Testis (tissue), 3 donors: ENCODE results near the gene SASH1. TPM values are rescaled to one million over a fixed set of nuclear protein-coding genes. Genes with fewer than 3 reads are reported as not detected.
A peak's percentile ranks its signal among the peaks of the same experiment; 100 is the strongest.

Experiments used
- DNase-seq: peaks from one replicate; pipeline ENCODE4 v3.0.0-alpha.2; 2019
- H3K27ac ChIP-seq, 2 donors: fragments of 200-600 bp; sonication (generic); one replicate each; pipeline ENCODE4 v1.5.1; 2019
- H3K27me3 ChIP-seq: fragments of 200-600 bp; sonication (generic); one replicate; pipeline ENCODE4 v1.5.1; 2019
- H3K36me3 ChIP-seq: fragments of 200-600 bp; sonication (generic); one replicate; pipeline ENCODE4 v1.5.1; 2017; ENCODE audit warnings: low read depth; ENCODE audit errors: missing control alignments
- H3K4me1 ChIP-seq: fragments of 200-600 bp; sonication (generic); one replicate; pipeline ENCODE4 v1.5.1; 2019
- H3K4me3 ChIP-seq, 2 donors: fragments of 200-600 bp; sonication (generic); one replicate each; pipeline ENCODE4 v1.5.1; 2017 to 2019
- H3K9me3 ChIP-seq: fragments of 200-600 bp; sonication (generic); one replicate; pipeline ENCODE4 v1.5.1; 2017
- CTCF ChIP-seq, 3 experiments: fragments of 450-650 bp in 2 of 3; fragments of 200-600 bp in 1 of 3; sonication (generic) in 1 of 3; IDR thresholded peaks; one replicate each; pipeline ENCODE4 v1.5.1; 2016 to 2019; ENCODE audit warnings: antibody characterized with exemption in 3 of 3, mild to moderate bottlenecking in 2 of 3, moderate library complexity in 1 of 3
- POLR2A ChIP-seq: fragments of 450-650 bp; IDR thresholded peaks from one replicate; pipeline ENCODE4 v1.6.1; 2017; ENCODE audit warnings: antibody characterized with exemption, mild to moderate bottlenecking, moderate library complexity
- WGBS, 2 donors: methylation state at CpG; one replicate each; pipeline ENCODE4 v1.1.5; 2018; 5-methylcytosine and 5-hydroxymethylcytosine counted together
- intact Hi-C: fragments of 100-400 bp; cut with DNase I; formaldehyde crosslinking; loops from one replicate; pipeline ENCODE4 v1.15.1; 2023; ENCODE audit warnings: low total_unique reads
- polyA plus RNA-seq: library from polyadenylated mRNA; stranded (reverse); fragments of 350-450 nt; fragmentation: Illumina TruSeq; extraction: RNeasy Lipid Tissue Mini Kit (QIAGEN cat#74804); gene quantifications from one replicate; pipeline ENCODE4 v1.2.3, GENCODE V29; 2014; ENCODE audit warnings: low read depth, low replicate concordance; ENCODE audit not compliant: insufficient read depth
- total RNA-seq, 2 donors: library from RNA; depleted of rRNA; stranded (reverse); fragments of >200 nt; gene quantifications; one replicate each; pipeline ENCODE4 v1.2.3, GENCODE V29; 2016

The SASH1 gene
- total and polyA plus RNA-seq, 3 donors from 2014 or later: 12.1 to 42.1 (median 40.3) TPM

GRCh38 chr6:148401571-148401970, 58.9 kb downstream of the SASH1 start:
- TF ChIP-seq CTCF (IDR thresholded peaks at IDR 0.05): no peak
- TF ChIP-seq POLR2A: no peak
- Histone ChIP-seq H3K27me3 (no peaks in the 10 kb centered on the region), H3K9me3 (no peaks in the 10 kb centered on the region), H3K4me1 (peaks cover 20% of the 10 kb centered on the region), H3K27ac (no peak overlapping the region), H3K36me3 (no peaks in the 10 kb centered on the region), H3K4me3 (no peak overlapping the region)
- intact Hi-C loops: no loop called here
- DNase-seq: no peak
- WGBS, 2 donors: 53 to 87% methylated on average over 3 of the region's 3 CpGs

- no peaks in the 10 kb centered on the region for H3K9me3 ChIP-seq
- peaks cover 27% of the 10 kb centered on the region for H3K4me1 ChIP-seq
- H3K36me3 ChIP-seq: no peaks in the 10 kb centered on the region
- 64 to 69% methylated on average over 10 of the region's 10 CpGs for WGBS, 2 donors
- H3K4me3 ChIP-seq: no peak overlapping the region
- no peak for DNase-seq
- no peaks in the 10 kb centered on the region for H3K27me3 ChIP-seq
- peak overlapping the region in 1 of 2 donors; percentile 76 for H3K27ac ChIP-seq
- intact Hi-C loops: no loop called here
- TF ChIP-seq POLR2A: no peak
- TF ChIP-seq CTCF (IDR thresholded peaks at IDR 0.05): no peak
Measured at GRCh38 chr6:148404456-148405054, 61.9 kb downstream of the SASH1 start.

GRCh38 chr6:148405894-148406293, 63.3 kb downstream of the SASH1 start:
- intact Hi-C loops: no loop called here
- no peaks in the 10 kb centered on the region for H3K36me3 ChIP-seq
- H3K4me1 ChIP-seq: peaks cover 27% of the 10 kb centered on the region
- no peaks in the 10 kb centered on the region for H3K9me3 ChIP-seq
- DNase-seq: no peak
- H3K27ac ChIP-seq: peak overlapping the region; percentile 55 to 76
- WGBS, 2 donors: 40 to 49% methylated on average over 2 of the region's 2 CpGs
- no peaks in the 10 kb centered on the region for H3K27me3 ChIP-seq
- no peak for TF ChIP-seq CTCF (IDR thresholded peaks at IDR 0.05)
- TF ChIP-seq POLR2A: no peak
- no peak overlapping the region for H3K4me3 ChIP-seq

- TF ChIP-seq CTCF (IDR thresholded peaks at IDR 0.05) (no peak), POLR2A (no peak)
- intact Hi-C loops: no loop called here
- DNase-seq: no peak
- H3K36me3 ChIP-seq: no peaks in the 10 kb centered on the region
- no peak overlapping the region for H3K4me3 ChIP-seq
- peak overlapping the region; percentile 55 to 76 for H3K27ac ChIP-seq
- no peaks in the 10 kb centered on the region for H3K27me3 ChIP-seq
- WGBS, 2 donors: 65 to 68% methylated on average over 6 of the region's 6 CpGs
- peaks cover 27% of the 10 kb centered on the region for H3K4me1 ChIP-seq
- no peaks in the 10 kb centered on the region for H3K9me3 ChIP-seq
Measured at GRCh38 chr6:148406579-148407371, 64.1 kb downstream of the SASH1 start.
